Neural progenitor cell (in vitro differentiated cells): ENCODE data around the gene TASP1. TPM values are rescaled to one million over a fixed set of nuclear protein-coding genes. Genes with fewer than 3 reads are reported as not detected.

Experiments used
- DNase-seq: peaks from one replicate; pipeline ENCODE4 v3.0.0-alpha.2; 2016; ENCODE audit warnings: low spot score
- H2AFZ ChIP-seq: fragments of 200-600 bp; sonication (generic); replicated peaks from 2 replicates; pipeline ENCODE4 v1.6.1; 2016; ENCODE audit warnings: antibody characterized with exemption
- H3F3A ChIP-seq: fragments of 200-600 bp; sonication (generic); 2 replicates; pipeline ENCODE4 v1.6.1; 2016; ENCODE audit warnings: antibody characterized with exemption, low read depth
- H3K27ac ChIP-seq: fragments of 200-600 bp; sonication (generic); 2 replicates; pipeline ENCODE4 v1.5.1; 2016; ENCODE audit warnings: mild to moderate bottlenecking
- H3K27me3 ChIP-seq: fragments of 200-600 bp; sonication (generic); 2 replicates; pipeline ENCODE4 v1.6.1; 2016; ENCODE audit warnings: mild to moderate bottlenecking, moderate library complexity
- H3K36me3 ChIP-seq: fragments of 200-600 bp; sonication (generic); 2 replicates; pipeline ENCODE4 v1.5.1; 2016
- H3K4me1 ChIP-seq: fragments of 200-600 bp; sonication (generic); 2 replicates; pipeline ENCODE4 v1.6.1; 2016; ENCODE audit warnings: mixed run types
- H3K4me2 ChIP-seq: fragments of 200-600 bp; sonication (generic); 2 replicates; pipeline ENCODE4 v1.6.1; 2016
- H3K4me3 ChIP-seq: fragments of 200-600 bp; sonication (generic); 2 replicates; pipeline ENCODE4 v1.5.1; 2016
- H3K79me2 ChIP-seq: fragments of 200-600 bp; sonication (generic); 2 replicates; pipeline ENCODE4 v1.6.1; 2016; ENCODE audit warnings: low read depth
- H3K9ac ChIP-seq: fragments of 200-600 bp; sonication (generic); 2 replicates; pipeline ENCODE4 v1.6.1; 2016
- H3K9me3 ChIP-seq: fragments of 200-600 bp; sonication (generic); 2 replicates; pipeline ENCODE4 v1.5.1; 2016; ENCODE audit warnings: low read depth
- H4K20me1 ChIP-seq: fragments of 200-600 bp; sonication (generic); 2 replicates; pipeline ENCODE4 v1.6.1; 2016; ENCODE audit warnings: low read depth
- H3K27ac Mint-ChIP-seq: 3 replicates; pipeline ENCODE4 v1.8.0; 2021; ENCODE audit warnings: mixed read lengths
- H3K27me3 Mint-ChIP-seq: 2 replicates; pipeline ENCODE4 v1.8.0; 2022; ENCODE audit warnings: low read depth, mild to moderate bottlenecking, inconsistent platforms, moderate library complexity, mixed read lengths; ENCODE audit not compliant: insufficient read depth
- H3K36me3 Mint-ChIP-seq: 3 replicates; pipeline ENCODE4 v1.8.0; 2021; ENCODE audit warnings: mixed read lengths
- H3K4me1 Mint-ChIP-seq: 3 replicates; pipeline ENCODE4 v1.8.0; 2021; ENCODE audit warnings: mixed read lengths
- H3K4me3 Mint-ChIP-seq: 3 replicates; pipeline ENCODE4 v1.8.0; 2021; ENCODE audit warnings: mild to moderate bottlenecking, moderate library complexity, mixed read lengths
- H3K9me3 Mint-ChIP-seq: 3 replicates; pipeline ENCODE4 v1.8.0; 2020; ENCODE audit warnings: mixed read lengths
- CTCF ChIP-seq: fragments of 200-600 bp; sonication (generic); IDR thresholded peaks from 2 replicates; pipeline ENCODE4 v1.5.1; 2017; ENCODE audit warnings: antibody characterized with exemption, mild to moderate bottlenecking
- EZH2 ChIP-seq: fragments of 200-600 bp; sonication (generic); IDR thresholded peaks from 2 replicates; pipeline ENCODE4 v1.6.1; 2017; ENCODE audit warnings: antibody characterized with exemption, mild to moderate bottlenecking, moderate library complexity
- EZH2phosphoT487 ChIP-seq: fragments of 200-600 bp; sonication (generic); IDR thresholded peaks from 2 replicates; pipeline ENCODE4 v1.6.1; 2017; ENCODE audit warnings: antibody characterized with exemption
- total RNA-seq: library from RNA; depleted of rRNA; stranded (reverse); fragments of >200 nt; gene quantifications from 2 replicates; pipeline ENCODE4 v1.2.3, GENCODE V29; 2015; ENCODE audit warnings: low replicate concordance

Gene TASP1
- total RNA-seq, 1 donor from 2014 or later = 9.6 TPM

GRCh38 chr20:13426870-13427269 is 211.9 kb downstream of the TASP1 start:
- no peak for DNase-seq
- no peak overlapping the region for H3K27ac ChIP-seq
- Mint-ChIP-seq H3K4me1 (no peaks in the 10 kb centered on the region), H3K9me3 (no peaks in the 10 kb centered on the region), H3K36me3 (peaks cover 5% of the 10 kb centered on the region), H3K27me3 (no peaks in the 10 kb centered on the region), H3K4me3 (no peak overlapping the region), H3K27ac (no peak overlapping the region)
- H4K20me1 ChIP-seq = no peaks in the 10 kb centered on the region
- no peaks in the 10 kb centered on the region for H3K27me3 ChIP-seq
- H3F3A ChIP-seq = peaks cover 3% of the 10 kb centered on the region
- no peaks in the 10 kb centered on the region for H3K36me3 ChIP-seq
- H3K9me3 ChIP-seq = no peaks in the 10 kb centered on the region
- peaks cover 17% of the 10 kb centered on the region for H3K4me1 ChIP-seq
- H3K9ac ChIP-seq = no peak overlapping the region
- TF ChIP-seq EZH2 (no peak), EZH2phosphoT487 (no peak), CTCF (no peak)
- H3K4me2 ChIP-seq = no peak overlapping the region
- H3K79me2 ChIP-seq = no peaks in the 10 kb centered on the region
- H2AFZ ChIP-seq = no peak overlapping the region
- H3K4me3 ChIP-seq = no peak overlapping the region

GRCh38 chr20:13425381-13426135 is 213.2 kb downstream of the TASP1 start:
- Histone ChIP-seq H3K79me2 (no peaks in the 10 kb centered on the region), H3F3A (peaks cover 3% of the 10 kb centered on the region), H3K27me3 (no peaks in the 10 kb centered on the region), H2AFZ (no peak overlapping the region), H3K4me1 (peaks cover 17% of the 10 kb centered on the region), H3K27ac (no peak overlapping the region), H3K9ac (no peak overlapping the region), H3K4me3 (no peak overlapping the region), H4K20me1 (no peaks in the 10 kb centered on the region), H3K9me3 (no peaks in the 10 kb centered on the region), H3K4me2 (peak overlapping the region; percentile 26), H3K36me3 (no peaks in the 10 kb centered on the region)
- Mint-ChIP-seq H3K4me3 (no peak overlapping the region), H3K4me1 (no peaks in the 10 kb centered on the region), H3K27me3 (no peaks in the 10 kb centered on the region), H3K27ac (no peak overlapping the region), H3K36me3 (peaks cover 3% of the 10 kb centered on the region), H3K9me3 (no peaks in the 10 kb centered on the region)
- DNase-seq = no peak
- TF ChIP-seq EZH2phosphoT487 (no peak), EZH2 (no peak), CTCF (no peak)

- H3K9me3 ChIP-seq = no peaks in the 10 kb centered on the region
- H3K4me2 ChIP-seq = no peak overlapping the region
- no peaks in the 10 kb centered on the region for H3K4me1 Mint-ChIP-seq
- H3K9ac ChIP-seq = no peak overlapping the region
- no peak overlapping the region for H3K27ac Mint-ChIP-seq
- no peak overlapping the region for H2AFZ ChIP-seq
- H3K36me3 ChIP-seq = no peaks in the 10 kb centered on the region
- no peak for DNase-seq
- no peaks in the 10 kb centered on the region for H3K27me3 ChIP-seq
- H3K4me3 Mint-ChIP-seq = no peak overlapping the region
- peaks cover 17% of the 10 kb centered on the region for H3K4me1 ChIP-seq
- no peak overlapping the region for H3K4me3 ChIP-seq
- no peaks in the 10 kb centered on the region for H3K9me3 Mint-ChIP-seq
- no peak overlapping the region for H3K27ac ChIP-seq
- H3K36me3 Mint-ChIP-seq = no peaks in the 10 kb centered on the region
- H3K79me2 ChIP-seq = no peaks in the 10 kb centered on the region
- no peak for TF ChIP-seq EZH2
- TF ChIP-seq CTCF = no peak
- no peak for TF ChIP-seq EZH2phosphoT487
- H3K27me3 Mint-ChIP-seq = no peaks in the 10 kb centered on the region
- H3F3A ChIP-seq = peaks cover 3% of the 10 kb centered on the region
- H4K20me1 ChIP-seq = no peaks in the 10 kb centered on the region
Observed at GRCh38 chr20:13424174-13424833, 214.4 kb downstream of the TASP1 start.
